ENCODE measurements around the gene EGR4. TPM values are rescaled to one million over a fixed set of nuclear protein-coding genes. Genes with fewer than 3 reads are reported as not detected.

The EGR4 gene
- total and polyA plus RNA-seq, 2 donors (not counting 1 experiment from before 2014, with no cell fraction given) = 0.30 to 2.7 TPM

DNA sequence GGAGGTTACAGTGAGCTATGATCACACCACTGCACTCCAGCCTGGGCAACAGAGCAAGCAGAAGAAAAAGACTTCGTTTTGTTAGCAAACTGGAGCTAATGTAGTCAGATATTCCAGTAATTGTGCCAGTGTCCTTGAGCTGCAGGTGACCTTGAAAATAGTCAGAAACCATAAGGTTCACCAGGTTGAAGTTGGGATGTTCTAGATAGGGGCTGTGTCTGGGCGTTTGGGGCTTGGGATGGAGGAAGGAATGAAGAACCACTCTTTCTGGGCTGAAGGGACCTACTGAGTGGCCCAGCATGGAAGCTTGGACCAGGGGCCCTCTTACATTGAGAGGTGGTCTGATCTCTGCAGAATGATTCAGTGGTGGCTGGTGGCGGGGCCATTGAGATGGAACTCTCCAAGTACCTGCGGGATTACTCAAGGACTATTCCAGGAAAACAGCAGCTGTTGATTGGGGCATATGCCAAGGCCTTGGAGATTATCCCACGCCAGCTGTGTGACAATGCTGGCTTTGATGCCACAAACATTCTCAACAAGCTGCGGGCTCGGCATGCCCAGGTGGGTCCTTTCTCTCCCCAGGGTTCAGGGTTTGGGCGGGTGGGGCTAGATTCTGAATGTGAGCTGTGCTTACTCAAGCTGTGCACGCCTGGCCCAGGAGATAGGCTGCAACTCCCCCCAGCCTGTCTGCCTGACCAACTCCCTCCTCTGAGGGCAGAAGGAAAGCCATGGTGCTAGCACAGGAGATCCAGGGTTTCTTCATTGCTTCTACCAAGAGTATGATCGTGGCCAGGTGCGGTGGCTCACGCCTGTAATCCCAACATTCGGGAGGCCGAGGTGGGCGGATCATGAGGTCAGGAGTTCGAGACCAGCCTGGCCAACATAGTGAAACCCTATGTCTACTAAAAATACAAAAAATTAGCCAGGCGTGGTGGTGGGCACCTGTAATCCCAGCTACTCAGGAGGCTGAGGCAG, 42.2 kb downstream of the EGR4 start:
- CTCF ChIA-PET = interaction anchor here (1.0 to 1.4 kb wide), 2 partner anchors 12 to 17 kb away, joined by 3 read pairs; partner anchors contain the start of gene CCT7
- POLR2A ChIA-PET = no interaction called here

More for the DNA sequence above, 42.2 kb downstream of the EGR4 start:
- Histone ChIP-seq H3K36me3 (replicated peaks in 1 of 2; ENCODE audit: control extremely low read depth in 1 of 2, control insufficient read depth in 1 of 2, extremely low read depth in 1 of 2, insufficient read depth in 2 of 2, low read length in 1 of 2) (peaks cover 7 to 71% of the 10 kb centered on the region in 2 experiments), H3K79me2 (ENCODE audit: control insufficient read depth, insufficient read depth, low read length) (no peaks in the 10 kb centered on the region), H3K4me2 (replicated peaks; ENCODE audit: low read depth, low read length, poor library complexity, severe bottlenecking) (no peak overlapping the region), H3K27ac (ENCODE audit: low read length in 2 of 2) (no peak overlapping the region), H2AFZ (ENCODE audit: insufficient read depth, low read depth, low read length, poor library complexity, severe bottlenecking) (no peak overlapping the region), H4K20me1 (ENCODE audit: control insufficient read depth, insufficient read depth, low read length, poor library complexity, severe bottlenecking) (peaks cover 20% of the 10 kb centered on the region), H3K27me3 (replicated peaks in 1 of 4; ENCODE audit: control extremely low read depth in 1 of 4, control insufficient read depth in 3 of 4, insufficient read depth in 4 of 4, low read length in 3 of 4) (no peaks in the 10 kb centered on the region), H3K4me3 (ENCODE audit: control extremely low read depth in 1 of 5, extremely low read depth in 1 of 5, insufficient read depth in 1 of 5, low read depth in 2 of 5, low read length in 4 of 5) (no peak overlapping the region), H3K4me1 (ENCODE audit: control insufficient read depth in 2 of 2, insufficient read depth in 2 of 2, low read length in 2 of 2) (no peaks in the 10 kb centered on the region), H3K9me3 (ENCODE audit: control extremely low read depth in 1 of 3, control insufficient read depth in 2 of 3, insufficient read depth in 1 of 3, low read length in 2 of 3) (no peaks in the 10 kb centered on the region), H3K9ac (ENCODE audit: low read length) (no peak overlapping the region)
- ATAC-seq (ENCODE audit: low read depth) = no peak
- H3K9me3 Mint-ChIP-seq (ENCODE audit: insufficient read depth) = no peaks in the 10 kb centered on the region
- H3K4me1 Mint-ChIP-seq = no peaks in the 10 kb centered on the region
- 94% methylated on average over 12 of the region's 17 CpGs for WGBS (ENCODE audit: insufficient coverage)
- intact Hi-C loops (cut with micrococcal nuclease) = no loop called here
- TF ChIP-seq, protein P1, sequence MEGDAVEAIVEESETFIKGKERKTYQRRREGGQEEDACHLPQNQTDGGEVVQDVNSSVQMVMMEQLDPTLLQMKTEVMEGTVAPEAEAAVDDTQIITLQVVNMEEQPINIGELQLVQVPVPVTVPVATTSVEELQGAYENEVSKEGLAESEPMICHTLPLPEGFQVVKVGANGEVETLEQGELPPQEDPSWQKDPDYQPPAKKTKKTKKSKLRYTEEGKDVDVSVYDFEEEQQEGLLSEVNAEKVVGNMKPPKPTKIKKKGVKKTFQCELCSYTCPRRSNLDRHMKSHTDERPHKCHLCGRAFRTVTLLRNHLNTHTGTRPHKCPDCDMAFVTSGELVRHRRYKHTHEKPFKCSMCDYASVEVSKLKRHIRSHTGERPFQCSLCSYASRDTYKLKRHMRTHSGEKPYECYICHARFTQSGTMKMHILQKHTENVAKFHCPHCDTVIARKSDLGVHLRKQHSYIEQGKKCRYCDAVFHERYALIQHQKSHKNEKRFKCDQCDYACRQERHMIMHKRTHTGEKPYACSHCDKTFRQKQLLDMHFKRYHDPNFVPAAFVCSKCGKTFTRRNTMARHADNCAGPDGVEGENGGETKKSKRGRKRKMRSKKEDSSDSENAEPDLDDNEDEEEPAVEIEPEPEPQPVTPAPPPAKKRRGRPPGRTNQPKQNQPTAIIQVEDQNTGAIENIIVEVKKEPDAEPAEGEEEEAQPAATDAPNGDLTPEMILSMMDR (IDR thresholded peaks at IDR 0.05) = no peak
- no peak for TF ChIP-seq EZH2 (IDR thresholded peaks at IDR 0.05; ENCODE audit: borderline replicate concordance, insufficient read depth, low read depth, low read length, poor library complexity, severe bottlenecking)
- H3K27me3 Mint-ChIP-seq = no peaks in the 10 kb centered on the region
- H3K27ac Mint-ChIP-seq = no peak overlapping the region
- H3K4me3 Mint-ChIP-seq = no peak overlapping the region
- DNase-seq = no peak

Measured in B cell (primary cell).